GM21360 (cell line): ENCODE data around the gene VTA1.
"Not testable (repeated sequence)": the region's sequence is repeated elsewhere in the genome, so short reads cannot be mapped to it uniquely, and the experiment has no call there.

Source experiments
- ATAC-seq: cut with Tn5 transposase; IDR thresholded peaks from one replicate; pipeline ENCODE4 v1.9.1; 2021; ENCODE audit warnings: mild to moderate bottlenecking, moderate library complexity; ENCODE audit not compliant: unreplicated experiment

VTA1 gene

GRCh38 chr6:142167486-142167885 lies 20.4 kb downstream of the VTA1 start:
- ATAC-seq, result no peak

DNA sequence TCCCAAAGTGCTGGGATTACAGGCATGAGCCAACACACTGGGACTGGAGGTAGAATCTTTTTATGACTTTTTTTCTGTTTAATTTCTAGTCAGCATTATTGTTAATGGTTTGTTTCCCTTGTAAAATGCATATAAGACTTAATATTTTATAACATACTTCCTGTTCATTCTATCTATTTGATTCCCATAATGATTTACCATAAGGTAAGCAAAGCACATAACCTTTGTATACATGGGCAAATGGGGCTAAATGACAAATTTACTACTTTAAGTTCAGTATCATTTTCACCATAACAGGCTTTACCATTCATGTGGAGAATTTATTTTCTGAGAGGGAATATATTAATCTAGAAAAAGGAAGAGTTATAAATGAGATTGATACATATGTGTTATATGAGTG lies 24.3 kb downstream of the VTA1 start:
- ATAC-seq, result no peak

- no peak for ATAC-seq
These were observed 25.7 kb downstream of the VTA1 start for GRCh38 chr6:142172758-142173157.

- no peak for ATAC-seq
These were observed 26.9 kb downstream of the VTA1 start for GRCh38 chr6:142173980-142174379.

GRCh38 chr6:142174703-142175102 lies 27.6 kb downstream of the VTA1 start:
- no peak for ATAC-seq

- no peak for ATAC-seq
These were observed 31.1 kb downstream of the VTA1 start for GRCh38 chr6:142178129-142178528.

- ATAC-seq, result no peak
These were observed 34.9 kb downstream of the VTA1 start for GRCh38 chr6:142182004-142182403.

GRCh38 chr6:142183351-142183750 lies 36.3 kb downstream of the VTA1 start:
- no peak for ATAC-seq

- ATAC-seq, result no peak
These were observed 37.2 kb downstream of the VTA1 start for GRCh38 chr6:142184307-142184706.

- no peak for ATAC-seq
These were observed 38.6 kb downstream of the VTA1 start for GRCh38 chr6:142185641-142186040.

DNA sequence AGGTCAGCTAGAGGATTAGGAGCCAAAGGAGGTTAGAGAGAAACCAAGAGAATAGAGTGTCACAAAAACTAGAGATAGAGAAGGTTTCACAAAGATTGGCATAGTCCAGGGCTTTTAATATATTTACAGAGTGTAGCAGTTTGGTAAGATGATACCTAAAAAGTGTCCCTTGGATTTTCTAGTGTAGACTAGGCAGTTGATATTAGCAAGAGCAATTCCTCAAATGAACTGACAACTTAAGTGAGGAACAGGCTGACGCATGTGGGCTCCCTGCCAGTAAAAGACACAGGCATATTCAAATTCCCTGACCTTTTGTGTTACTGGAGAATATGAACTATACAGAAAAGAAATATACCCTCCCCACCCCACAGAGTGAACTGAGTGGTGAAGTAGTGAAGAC lies 40.1 kb downstream of the VTA1 start:
- ATAC-seq, result no peak

DNA sequence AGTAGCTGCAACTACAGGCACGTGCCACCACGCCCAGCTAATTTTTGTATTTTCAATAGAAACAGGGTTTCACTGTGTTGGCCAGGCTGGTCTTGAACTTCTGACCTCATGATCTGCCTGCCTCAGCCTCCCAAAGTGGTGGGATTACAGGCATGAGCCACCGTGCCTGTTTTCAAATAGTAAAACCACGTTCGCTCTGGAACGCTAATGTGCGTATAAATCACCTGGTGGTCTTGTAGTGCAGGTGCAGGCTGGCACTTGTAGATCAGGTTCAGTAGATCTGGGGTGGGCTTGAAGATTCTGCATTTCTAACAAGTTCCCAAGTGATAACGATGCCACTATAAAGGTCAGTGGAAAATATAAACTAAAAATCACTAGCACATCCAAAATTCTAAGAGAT lies 41.3 kb downstream of the VTA1 start:
- ATAC-seq, result not testable (repeated sequence)

DNA sequence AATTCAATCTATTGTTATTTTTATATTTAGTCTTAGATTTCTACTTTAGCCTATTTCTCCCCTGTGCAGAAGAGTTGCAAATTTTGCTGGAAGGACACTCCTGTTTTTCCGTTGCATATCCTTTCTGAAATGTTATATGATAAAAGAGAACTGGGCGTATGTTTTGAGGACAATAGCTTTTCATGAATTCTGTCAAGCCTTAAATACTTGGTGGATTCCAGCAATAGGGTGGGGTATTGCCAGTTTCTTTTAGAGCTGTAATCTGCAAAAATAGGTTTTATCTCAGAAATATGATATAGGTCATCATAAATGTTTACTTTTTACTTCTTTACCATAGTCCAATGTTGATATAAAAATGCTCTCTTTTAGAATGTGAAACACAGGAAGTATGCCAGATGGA lies 42.0 kb downstream of the VTA1 start:
- no peak for ATAC-seq

DNA sequence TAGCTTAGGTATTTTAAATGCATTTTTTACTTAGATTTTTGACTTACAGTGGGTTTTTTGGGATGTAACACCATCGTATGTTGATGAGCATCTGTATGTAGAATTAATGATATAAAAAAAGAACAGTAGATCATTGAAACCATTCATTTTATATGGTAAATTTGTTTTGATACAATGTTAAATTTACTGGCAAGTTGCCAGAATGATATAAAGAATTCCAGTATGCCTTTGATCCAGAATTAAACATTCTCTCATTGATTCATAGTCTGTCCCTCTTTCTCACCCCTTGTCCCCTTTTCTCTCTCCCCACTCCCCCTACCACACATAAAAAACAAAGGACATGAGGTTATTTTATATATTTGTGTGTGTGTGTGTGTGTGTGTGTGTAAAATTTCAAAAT lies 45.3 kb downstream of the VTA1 start:
- ATAC-seq, result no peak

GRCh38 chr6:142193621-142194020 lies 46.6 kb downstream of the VTA1 start:
- ATAC-seq, result no peak

DNA sequence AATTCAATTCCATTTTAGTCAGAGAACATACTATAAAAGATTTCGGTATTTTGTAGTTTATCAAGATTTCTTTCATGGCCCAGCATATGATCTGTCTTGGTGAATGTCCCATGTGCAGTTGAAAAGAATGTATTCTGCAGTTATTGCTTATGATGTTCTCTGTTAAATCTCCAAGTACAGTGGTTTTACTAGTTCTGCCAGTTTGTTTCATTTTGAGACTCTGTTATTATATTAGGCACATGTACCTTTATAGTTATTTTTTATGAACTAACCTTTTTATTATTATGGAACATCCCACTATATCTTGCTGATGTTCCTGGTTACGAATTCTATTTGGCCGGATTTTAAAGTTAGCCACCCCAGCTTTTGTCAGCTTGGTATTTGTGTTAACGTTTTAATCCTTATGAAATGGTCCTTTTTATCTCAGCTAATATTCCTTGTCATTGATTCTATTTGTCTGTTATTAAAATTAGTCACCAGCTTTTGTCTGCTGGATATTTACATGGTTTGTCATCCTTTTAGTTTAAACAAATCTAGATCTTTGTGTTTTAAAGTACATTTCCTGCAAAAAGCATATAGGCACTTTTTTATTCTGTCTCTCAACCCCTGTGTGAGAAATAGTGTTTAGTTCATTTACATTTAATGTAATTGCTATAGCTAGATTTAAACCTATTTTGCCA lies 48.9 kb downstream of the VTA1 start:
- no peak for ATAC-seq

- ATAC-seq, result no peak
These were observed 54.0 kb downstream of the VTA1 start for GRCh38 chr6:142200846-142201628.

DNA sequence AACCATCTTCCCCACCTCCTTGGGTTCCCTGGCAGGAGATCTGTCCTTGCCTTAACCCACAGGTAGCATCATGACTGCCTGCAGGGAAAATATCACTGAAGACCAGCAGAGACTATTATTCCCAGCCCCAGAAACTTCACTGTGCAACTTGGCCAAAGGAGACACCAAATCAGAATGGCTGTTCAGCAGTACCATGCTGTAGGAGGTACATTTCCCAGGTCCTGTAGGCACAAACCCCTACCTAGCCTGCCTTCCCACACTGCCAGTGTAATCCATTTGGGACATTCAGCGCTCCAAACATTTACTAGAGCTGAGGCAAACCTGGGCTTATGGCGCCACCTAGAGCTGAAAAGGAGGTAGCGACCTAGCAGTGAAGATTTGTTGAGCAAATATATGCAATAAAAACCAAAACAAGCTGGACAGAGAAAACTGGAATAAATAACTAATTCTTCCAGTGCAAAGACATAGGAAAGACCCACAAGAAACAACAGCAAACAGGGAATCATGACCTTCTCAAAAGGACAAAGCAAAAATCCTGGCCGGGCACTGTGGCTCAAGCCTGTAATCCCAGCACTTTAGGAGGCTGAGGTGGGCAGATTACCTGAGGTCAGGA lies 60.3 kb downstream of the VTA1 start:
- no peak for ATAC-seq

- no peak for ATAC-seq
These were observed 63.5 kb downstream of the VTA1 start for GRCh38 chr6:142210606-142211005.

GRCh38 chr6:142213402-142213801 lies 66.3 kb downstream of the VTA1 start:
- no peak for ATAC-seq

GRCh38 chr6:142218446-142218845 lies 71.4 kb downstream of the VTA1 start:
- ATAC-seq, result no peak

DNA sequence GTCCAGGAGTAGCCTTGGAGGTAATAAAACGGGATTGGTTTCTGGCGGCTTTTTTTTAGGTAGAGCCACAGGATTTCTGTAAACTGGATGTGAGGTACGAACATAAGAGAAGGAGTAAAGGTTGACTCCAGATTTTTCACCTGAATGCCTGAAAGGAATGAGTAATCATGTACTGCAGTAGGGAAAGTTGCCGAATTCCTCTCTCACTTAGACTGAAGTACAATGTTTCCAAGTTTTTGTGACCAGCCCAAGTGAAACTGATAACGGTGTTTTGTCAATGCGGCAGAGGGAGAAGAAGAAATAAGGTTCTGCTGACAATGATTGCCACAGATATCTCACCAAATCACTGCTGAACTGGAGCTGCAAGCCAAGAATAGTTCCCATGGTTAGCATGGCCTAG lies 75.0 kb downstream of the VTA1 start:
- ATAC-seq, result no peak
